NCI-H526 (cell line): ENCODE measurements around the gene NACC1.
A peak's percentile ranks its signal among the peaks of the same experiment; 100 is the strongest.
"Not testable (repeated sequence)": the region's sequence is repeated elsewhere in the genome, so short reads cannot be mapped to it uniquely, and the experiment has no call there.

Experiments
- DNase-seq, 2 experiments: peaks; one replicate each; lab custom pipeline; 2025; lab: John Stamatoyannopoulos, UW

Gene NACC1

DNA sequence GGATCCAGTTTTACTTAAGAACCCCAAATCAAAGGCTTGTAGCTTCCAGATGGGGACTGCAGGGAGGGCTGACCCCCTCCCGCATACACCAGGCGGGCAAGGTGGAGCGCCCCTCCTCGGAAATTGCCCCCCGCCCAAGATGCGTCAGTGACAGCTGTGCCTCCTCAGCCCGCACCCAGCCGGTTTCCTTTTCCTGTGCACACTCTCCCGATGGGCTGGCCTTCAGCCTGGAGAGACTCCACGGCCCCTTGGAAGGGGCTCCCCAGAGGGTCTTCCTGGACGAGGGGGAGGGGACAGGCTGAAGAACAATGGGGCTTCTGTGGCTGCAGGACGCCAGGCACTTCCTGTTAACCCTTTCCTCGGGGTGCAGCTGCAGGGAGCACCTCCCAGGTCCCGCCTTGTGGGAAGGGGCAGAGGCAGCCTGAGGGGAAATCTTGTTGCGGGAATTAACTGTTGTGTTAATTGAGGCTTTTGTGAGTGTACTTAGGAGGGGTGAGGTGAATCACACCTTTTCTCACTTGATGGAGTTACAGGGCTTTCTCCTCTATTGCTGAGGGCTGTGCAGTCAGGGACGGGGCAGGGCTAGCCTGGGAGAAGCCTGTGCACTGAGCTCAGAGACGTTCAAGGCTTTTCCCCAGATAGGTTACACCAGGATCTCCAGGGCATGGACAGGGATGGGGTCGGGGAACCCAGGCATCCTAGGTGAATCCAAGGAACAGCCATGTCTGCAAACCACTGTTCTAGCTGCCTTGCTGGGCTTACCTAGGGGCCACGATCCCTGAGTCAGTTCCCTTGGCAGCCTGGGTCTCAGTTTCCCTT is 46.5 kb downstream of the NACC1 start:
- peak; percentile 90 to 93 for DNase-seq

DNA sequence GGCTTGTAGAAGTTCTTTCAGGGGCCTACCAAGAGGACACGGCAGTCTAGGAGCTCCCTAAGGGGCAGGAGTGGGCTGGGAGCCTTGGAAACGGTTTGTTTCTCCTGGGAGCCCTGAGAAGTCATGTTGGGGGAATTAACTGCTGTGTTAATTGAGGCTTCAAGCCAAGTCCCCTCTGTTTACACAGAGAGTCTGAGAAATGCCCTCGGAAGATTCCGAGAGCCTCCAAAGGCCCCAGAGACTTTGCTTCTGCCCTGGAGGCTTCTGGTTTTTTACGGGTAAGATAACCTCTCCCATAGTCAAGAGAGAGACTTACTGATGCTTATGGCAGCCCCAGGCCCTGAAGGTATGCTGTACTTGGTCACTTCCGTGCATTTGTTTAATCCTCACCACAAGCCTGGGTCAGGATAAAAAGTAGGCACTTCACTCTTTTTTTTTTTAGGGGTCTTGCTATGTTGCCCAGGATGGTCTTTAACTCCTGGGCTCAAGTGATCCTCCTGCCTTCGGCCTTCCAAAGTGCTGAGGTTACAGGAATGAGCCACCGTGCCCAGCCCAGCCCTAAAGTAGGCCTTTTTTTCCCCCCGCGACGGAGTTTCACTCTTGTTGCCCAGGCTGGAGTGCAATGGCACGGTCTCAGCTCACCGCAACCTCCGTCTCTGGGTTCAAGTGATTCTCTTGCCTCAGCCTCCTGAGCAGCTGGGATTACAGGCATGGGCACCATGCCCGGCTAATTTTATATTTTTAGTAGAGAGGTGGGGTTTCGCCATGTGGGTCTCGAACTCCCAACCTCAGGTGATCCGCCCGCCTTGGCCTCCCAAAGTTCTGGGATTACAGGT is 47.3 kb downstream of the NACC1 start:
- no peak for DNase-seq

DNA sequence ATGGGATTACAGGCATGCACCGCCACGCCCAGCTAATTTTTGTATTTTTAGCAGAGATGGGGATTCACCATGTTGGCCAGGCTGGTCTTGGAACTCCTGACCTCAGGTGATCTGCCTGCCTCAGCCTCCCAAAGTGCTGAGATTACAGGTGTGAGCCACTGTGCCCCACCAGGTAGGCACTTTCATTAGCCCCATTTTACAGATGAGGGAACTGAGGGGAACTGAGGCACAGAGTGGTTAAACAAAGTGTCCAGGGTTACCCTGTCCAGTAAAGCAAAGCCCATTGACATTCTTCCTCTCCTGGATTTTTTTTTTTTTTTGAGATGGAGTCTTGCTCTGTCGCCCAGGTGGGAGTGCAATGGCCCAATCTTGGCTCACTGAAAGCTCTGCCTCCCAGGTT is 48.1 kb downstream of the NACC1 start:
- DNase-seq, result not testable (repeated sequence)

DNA sequence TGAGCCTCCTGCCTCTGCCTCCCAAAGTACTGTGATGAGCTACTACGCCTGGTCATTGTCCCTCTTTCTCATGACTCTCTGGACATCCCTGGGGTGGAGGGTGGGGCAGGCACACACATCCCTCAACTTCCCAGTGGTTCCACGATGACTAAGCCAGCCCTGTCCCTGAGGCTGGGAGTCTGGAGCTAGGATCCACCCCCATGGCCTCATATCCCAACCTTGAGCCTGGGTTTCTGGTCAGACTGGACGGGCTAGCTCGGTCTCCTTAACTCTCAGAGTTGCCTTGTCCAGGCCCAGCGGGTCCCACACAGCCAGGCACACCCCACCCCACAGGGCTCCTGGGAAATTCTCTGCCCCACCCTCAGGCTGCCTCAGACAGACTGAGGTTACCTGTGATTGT is 51.7 kb downstream of the NACC1 start:
- DNase-seq, result no peak

DNA sequence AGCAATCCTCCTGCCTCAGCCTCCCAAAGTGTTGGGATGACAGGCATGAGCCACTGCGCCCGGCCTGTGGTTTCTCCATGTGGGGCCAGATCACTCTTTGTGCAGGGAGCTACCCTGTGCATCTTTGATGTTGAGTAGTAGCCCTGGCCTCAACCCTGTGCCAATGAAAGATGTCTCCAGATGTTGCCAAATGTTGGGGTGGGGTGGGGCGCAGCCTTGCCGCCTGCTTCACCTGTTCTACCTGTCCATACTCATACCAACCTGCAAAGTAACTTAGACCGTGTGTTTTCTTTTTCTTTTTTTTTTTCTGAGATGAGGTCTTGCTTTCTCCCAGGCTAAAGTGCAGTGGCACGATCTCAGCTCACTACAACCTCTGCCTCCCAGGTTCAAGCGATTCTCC is 53.1 kb downstream of the NACC1 start:
- no peak for DNase-seq

DNA sequence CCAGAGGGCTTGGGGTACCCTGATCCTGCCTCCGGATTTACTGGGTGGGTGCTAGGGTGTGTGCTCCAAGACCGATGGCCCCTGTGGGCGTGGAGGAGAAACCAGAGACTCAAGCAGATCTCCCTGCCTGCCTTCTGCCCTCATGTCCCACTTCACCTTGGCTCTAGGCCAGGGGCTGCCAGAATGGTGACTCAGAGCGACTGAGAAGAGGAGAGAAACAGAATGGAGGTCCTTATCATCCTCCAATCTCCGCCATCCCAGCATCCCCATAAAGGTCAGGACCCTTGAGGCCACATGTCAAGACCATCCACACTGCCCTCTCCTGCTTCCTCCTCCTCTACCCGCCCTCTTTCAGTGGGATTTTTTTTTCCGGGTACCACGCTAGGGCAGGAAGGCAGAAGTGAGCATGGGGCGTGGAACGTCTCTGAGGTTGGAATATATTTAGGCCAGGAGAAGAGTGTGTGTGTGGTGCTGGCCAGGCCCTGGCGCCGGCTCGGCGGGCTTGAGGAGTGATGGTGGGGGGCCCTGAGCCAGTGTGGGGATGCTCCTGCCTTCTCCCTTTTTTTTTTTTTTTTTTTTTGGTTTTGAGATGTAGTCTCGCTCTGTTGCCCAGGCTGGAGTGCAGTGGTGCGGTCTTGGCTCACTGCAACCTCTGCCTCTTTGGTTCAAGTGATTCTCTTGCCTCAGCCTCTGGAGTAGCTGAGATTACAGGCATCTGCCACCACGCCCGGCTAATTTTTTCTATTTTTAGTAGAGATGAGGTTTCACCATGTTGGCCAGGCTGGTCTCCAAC is 54.5 kb downstream of the NACC1 start:
- no peak for DNase-seq

DNA sequence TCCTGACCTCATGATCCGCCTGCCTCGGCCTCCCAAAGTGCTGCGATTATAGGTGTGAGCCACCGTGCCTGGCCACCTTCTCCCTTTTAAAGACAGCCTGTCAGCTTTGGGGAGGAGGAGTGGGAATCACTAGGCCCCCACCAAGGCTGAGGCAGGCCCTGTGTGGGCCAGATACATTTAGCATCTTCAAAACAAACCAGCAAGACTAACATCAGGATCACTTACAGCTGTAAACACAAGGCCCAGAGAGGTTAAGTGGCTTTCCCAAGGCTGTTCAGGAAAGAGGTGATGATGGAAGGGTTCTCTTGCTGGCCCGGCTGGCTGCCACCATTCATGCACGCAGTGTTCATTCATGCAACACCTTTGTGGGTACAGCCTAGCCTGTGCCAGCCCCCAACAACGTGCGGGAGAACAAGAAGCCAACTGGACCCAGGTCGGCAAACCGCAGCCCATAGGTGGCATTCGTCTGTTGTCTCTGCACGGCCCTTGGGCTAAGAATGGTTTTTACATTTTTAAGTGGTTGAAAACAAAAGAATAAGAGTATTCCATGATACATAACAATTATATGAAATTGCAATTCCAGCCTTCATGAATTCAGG is 55.2 kb downstream of the NACC1 start:
- no peak for DNase-seq

DNA sequence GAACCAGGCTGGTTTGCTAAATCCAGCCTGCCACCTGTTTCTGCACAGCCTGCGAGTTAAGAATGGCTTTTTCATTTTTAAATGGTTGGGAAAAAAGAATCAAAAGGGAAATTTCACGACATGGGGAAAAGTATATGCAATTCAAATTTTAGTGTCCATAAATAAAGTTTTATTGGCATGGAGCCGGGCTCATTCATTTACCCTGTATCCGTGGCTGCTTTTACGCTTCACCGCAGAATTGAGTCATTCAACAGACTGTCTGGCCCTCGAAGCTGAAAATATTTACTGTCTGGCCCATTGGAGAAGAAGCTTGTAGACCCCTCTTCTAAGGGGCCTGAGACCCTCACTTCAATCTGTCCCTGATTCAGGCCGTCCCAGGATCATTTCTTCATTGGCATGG is 58.3 kb downstream of the NACC1 start:
- no peak for DNase-seq

DNA sequence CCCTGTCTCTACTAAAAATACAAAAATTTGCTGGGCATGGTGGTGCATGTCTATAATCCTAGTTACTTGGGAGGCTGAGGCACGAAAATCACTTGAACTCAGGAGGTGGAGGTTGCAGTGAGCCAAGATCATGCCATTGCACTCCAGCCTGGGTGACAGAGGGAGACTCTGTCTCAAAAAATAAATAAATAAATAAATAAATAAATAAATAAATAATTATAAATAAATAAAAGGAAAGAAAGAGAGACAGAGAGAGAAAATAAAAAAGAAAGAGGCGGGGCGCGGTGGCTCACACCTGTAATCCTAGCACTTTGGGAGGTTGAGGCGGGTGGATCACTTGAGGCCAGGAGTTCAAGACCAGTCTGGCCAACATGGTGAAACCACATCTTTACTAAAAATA is 59.5 kb downstream of the NACC1 start:
- not testable (repeated sequence) for DNase-seq

DNA sequence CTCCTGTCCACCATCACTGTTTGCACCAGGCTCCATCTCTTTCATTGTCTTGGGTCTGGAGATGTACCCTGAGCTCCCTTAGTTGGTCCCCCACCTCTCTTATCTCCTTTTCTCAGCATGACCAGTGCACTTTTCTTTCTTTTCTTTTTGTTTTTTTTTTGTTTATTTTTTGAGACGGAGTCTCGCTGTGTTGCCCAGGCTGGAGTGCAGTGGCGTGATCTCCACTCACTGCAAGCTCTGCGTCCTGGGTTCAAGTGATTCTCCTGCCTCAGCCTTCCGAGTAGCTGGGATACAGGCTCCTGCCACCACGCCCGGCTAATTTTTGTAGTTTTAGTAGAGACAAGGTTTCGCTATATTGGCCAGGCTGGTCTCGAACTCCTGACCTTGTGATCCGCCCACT is 60.2 kb downstream of the NACC1 start:
- not testable (repeated sequence) for DNase-seq

DNA sequence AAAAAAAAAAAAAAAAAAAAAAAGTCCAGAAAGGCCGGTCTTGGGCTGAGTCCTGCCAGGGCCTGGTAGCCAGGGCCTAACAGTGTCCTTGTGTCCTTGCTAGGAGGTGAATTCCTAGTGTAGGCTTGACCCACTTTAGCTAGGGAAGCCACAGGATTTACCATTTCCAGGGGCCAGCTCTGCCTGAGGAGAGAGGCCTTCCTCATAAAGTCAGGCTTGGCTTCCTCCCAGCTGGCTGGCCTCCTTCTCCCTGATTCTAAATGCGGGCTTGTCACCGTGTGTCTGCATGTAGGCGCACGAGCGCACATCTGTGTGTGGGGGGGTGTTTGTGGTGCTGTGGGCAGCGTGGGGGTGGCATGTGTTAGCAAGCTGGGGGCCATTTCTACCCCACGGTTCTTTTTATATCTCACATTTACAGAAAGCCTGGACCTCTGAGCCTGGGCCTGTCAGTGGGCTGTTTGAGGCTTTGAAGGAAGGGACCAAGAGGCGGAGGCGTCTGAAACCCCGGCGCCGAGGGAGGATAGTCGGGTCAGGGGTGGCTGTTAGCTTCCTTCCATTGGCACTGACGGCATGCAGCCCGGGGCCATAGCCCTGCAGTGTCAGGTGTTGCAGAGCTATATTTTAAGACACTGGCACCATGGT is 63.8 kb downstream of the NACC1 start:
- DNase-seq, result no peak

DNA sequence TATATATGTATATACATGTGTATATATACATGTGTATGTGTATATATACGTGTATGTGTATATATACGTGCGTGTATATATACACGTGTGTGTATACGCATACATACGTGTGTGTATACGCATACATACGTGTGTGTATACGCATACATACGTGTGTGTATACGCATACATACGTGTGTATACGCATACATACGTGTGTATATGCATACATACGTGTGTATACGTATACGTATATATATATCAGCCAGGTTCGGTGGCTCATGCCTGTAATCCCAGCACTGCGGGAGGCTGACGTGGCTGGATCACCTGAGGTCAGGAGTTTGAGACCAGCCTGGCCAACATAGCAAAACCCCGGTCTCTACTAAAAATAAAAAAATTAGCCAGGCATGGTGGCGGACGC is 66.9 kb downstream of the NACC1 start:
- not testable (repeated sequence) for DNase-seq

DNA sequence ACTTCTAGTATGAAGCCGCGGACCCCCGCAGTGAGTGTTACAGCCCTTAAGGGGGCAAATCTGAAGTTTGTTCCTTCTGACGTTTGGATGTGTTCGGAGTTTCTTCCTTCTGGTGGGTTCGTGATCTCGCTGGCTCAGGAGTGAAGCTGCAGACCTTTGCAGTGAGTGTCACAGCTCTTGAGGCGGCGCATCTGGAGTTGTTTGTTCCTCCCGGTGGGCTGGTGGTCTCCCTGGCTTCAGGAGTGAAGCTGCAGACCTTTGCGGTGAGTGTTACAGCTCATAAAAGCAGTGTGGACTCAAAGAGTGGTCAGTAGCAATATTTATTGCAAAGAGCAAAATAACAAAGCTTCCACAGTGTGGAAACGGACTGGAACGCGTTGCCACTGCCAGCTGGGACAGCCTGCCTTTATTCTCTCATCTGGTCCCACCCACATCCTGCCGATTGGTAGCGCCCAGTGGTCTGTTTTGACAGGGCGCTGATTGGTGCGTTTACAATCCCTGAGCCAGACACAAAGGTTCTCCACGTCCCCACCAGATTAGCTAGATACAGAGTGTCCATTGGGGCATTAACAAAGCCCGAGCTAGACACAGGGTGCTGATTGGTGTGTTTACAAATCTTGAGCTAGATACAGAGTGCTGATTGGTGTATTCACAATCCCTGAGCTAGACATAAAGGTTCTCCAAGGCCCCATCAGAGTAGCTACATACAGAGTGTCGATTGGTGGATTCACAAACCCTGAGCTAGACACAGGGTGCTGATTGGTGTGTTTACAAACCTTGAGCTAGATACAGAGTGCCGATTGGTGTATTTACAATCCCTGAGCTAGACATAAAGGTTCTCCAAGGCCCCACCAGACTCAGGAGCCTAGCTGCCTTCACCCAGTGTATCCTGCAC is 67.9 kb downstream of the NACC1 start:
- not testable (repeated sequence) for DNase-seq

DNA sequence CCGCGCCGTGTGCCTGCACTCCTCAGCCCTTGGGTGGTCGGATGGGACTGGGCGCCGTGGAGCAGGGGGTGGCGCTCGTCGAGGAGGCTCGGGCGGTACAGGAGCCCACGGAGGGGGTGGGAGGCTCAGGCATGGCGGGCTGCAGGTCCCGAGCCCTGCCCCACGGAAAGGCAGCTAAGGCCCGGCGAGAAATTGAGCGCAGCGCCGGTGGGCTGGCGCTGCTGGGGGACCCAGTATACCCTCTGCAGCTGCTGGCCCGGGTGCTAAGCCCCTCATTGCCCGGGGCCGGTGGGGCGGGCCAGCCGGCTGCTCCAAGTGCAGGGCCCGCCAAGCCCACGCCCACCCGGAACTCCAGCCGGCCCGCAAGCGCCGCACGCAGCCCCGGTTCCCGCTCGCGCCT is 68.6 kb downstream of the NACC1 start:
- not testable (repeated sequence) for DNase-seq

DNA sequence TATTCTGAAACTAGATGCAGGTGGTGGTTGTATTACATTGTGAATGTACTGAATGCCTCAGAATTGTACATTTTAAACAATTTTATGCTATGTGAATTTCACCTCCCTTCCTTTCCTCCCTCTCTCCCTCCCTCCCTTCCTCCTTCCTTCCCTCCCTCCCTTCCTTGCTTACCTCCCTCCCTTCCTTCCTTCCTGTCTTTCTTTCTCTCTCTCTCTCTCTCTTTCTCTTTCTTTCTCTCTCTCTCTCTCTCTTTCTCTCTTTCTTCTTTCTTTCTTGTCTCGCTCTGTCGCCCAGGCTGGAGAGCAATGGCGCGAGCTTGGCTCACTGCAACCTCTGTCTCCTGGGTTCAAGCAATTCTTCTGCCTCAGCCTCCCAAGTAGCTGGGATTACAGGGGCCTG is 69.4 kb downstream of the NACC1 start:
- DNase-seq, result no peak

DNA sequence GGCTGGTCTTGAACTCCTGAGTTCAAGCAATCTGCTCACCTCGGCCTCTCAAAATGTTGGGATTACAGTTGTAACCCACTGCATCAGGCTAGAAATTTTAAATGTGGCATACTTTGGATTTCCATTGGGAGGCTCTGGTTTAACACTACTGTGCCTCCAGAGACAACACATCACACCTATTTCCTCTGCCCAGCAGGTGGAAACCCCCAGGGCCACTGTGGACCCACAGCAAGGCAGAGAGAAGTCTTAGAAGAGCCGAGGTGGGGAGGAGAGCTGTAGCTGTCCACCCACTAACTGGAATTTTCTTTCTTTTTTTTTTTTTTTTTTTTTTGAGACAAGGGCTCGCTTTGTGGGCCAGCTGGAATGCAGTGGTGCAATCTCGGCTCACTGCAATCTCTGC is 71.5 kb downstream of the NACC1 start:
- no peak for DNase-seq
